H9 (cell line): ENCODE data around the gene SLC27A6. TPM values are rescaled to one million over a fixed set of nuclear protein-coding genes. Genes with fewer than 3 reads are reported as not detected.

ENCODE experiments used
- DNase-seq: peaks from one replicate; pipeline ENCODE4 v3.0.0-alpha.2; 2017
- H2AFZ ChIP-seq: one replicate; pipeline ENCODE4 v1.6.1; 2013; ENCODE audit warnings: mild to moderate bottlenecking, low read length, control low read depth, moderate library complexity
- H2AK5ac ChIP-seq: 2 replicates; pipeline ENCODE4 v1.6.1; 2013; ENCODE audit warnings: low read length, control low read depth, mixed read lengths; ENCODE audit not compliant: insufficient read length
- H2BK120ac ChIP-seq: one replicate; pipeline ENCODE4 v1.6.1; 2013; ENCODE audit warnings: low read depth, mild to moderate bottlenecking, low read length, control low read depth, inconsistent platforms; ENCODE audit not compliant: poor library complexity, severe bottlenecking
- H2BK12ac ChIP-seq: 2 replicates; pipeline ENCODE4 v1.6.1; 2013; ENCODE audit warnings: low read length, control low read depth, mixed read lengths, low read depth; ENCODE audit not compliant: insufficient read length
- H2BK15ac ChIP-seq: 2 replicates; pipeline ENCODE4 v1.6.1; 2013; ENCODE audit warnings: low read depth, low read length, control low read depth
- H2BK20ac ChIP-seq: one replicate; pipeline ENCODE4 v1.6.1; 2013; ENCODE audit warnings: low read depth, mild to moderate bottlenecking, low read length, control low read depth, inconsistent platforms; ENCODE audit not compliant: poor library complexity, severe bottlenecking
- H2BK5ac ChIP-seq: 2 replicates; pipeline ENCODE4 v1.6.1; 2013; ENCODE audit warnings: low read length, control low read depth, mixed read lengths; ENCODE audit not compliant: insufficient read length
- H3K14ac ChIP-seq: 2 replicates; pipeline ENCODE4 v1.6.1; 2013; ENCODE audit warnings: low read length, control low read depth; ENCODE audit not compliant: insufficient read depth
- H3K18ac ChIP-seq: 2 replicates; pipeline ENCODE4 v1.6.1; 2013; ENCODE audit warnings: low read depth, mild to moderate bottlenecking, mixed read lengths, low read length, control low read depth; ENCODE audit not compliant: insufficient read length
- H3K23ac ChIP-seq: 2 replicates; pipeline ENCODE4 v1.6.1; 2013; ENCODE audit warnings: low read length, control low read depth, mixed read lengths, low read depth; ENCODE audit not compliant: insufficient read length
- H3K23me2 ChIP-seq: 2 replicates; pipeline ENCODE4 v1.6.1; 2013; ENCODE audit warnings: low read depth, mild to moderate bottlenecking, mixed read lengths, low read length, control low read depth; ENCODE audit not compliant: insufficient read length, poor library complexity, severe bottlenecking
- H3K27ac ChIP-seq: 2 replicates; pipeline ENCODE4 v1.5.1; 2013; ENCODE audit warnings: low read length, control low read depth, mixed read lengths, low read depth; ENCODE audit not compliant: insufficient read length
- H3K27me3 ChIP-seq: 2 replicates; pipeline ENCODE4 v1.6.1; 2013; ENCODE audit warnings: low read length, control low read depth, inconsistent platforms; ENCODE audit not compliant: insufficient read depth
- H3K4ac ChIP-seq: 2 replicates; pipeline ENCODE4 v1.6.1; 2013; ENCODE audit warnings: low read depth, mild to moderate bottlenecking, control low read depth, inconsistent platforms, low read length, moderate library complexity
- H3K4me1 ChIP-seq: 2 replicates; pipeline ENCODE4 v1.6.1; 2013; ENCODE audit warnings: low read length, control low read depth, inconsistent platforms; ENCODE audit not compliant: insufficient read depth
- H3K4me2 ChIP-seq: 2 replicates; pipeline ENCODE4 v1.6.1; 2013; ENCODE audit warnings: low read length, control low read depth, mixed read lengths; ENCODE audit not compliant: insufficient read length, insufficient read depth
- H3K56ac ChIP-seq: 2 replicates; pipeline ENCODE4 v1.6.1; 2013; ENCODE audit warnings: low read depth, mild to moderate bottlenecking, mixed read lengths, low read length, control low read depth; ENCODE audit not compliant: insufficient read length
- H3K79me1 ChIP-seq: 2 replicates; pipeline ENCODE4 v1.6.1; 2013; ENCODE audit warnings: low read depth, mild to moderate bottlenecking, moderate library complexity, low read length, control low read depth, inconsistent platforms; ENCODE audit not compliant: insufficient read depth, poor library complexity, severe bottlenecking
- H3K79me2 ChIP-seq: 2 replicates; pipeline ENCODE4 v1.6.1; 2013; ENCODE audit warnings: low read length, control low read depth, inconsistent platforms; ENCODE audit not compliant: insufficient read depth
- H3K9ac ChIP-seq: 2 replicates; pipeline ENCODE4 v1.6.1; 2013; ENCODE audit warnings: low read length, control low read depth, mixed read lengths; ENCODE audit not compliant: insufficient read length; ENCODE audit errors: extremely low read depth
- H3K9me3 ChIP-seq: one replicate; pipeline ENCODE4 v1.6.1; 2013; ENCODE audit warnings: low read depth, low read length, inconsistent platforms; ENCODE audit not compliant: control insufficient read depth
- H3T11ph ChIP-seq: one replicate; pipeline ENCODE4 v1.6.1; 2013; ENCODE audit warnings: mild to moderate bottlenecking, low read length, control low read depth, inconsistent platforms
- H4K20me1 ChIP-seq: one replicate; pipeline ENCODE4 v1.6.1; 2013; ENCODE audit not compliant: control insufficient read depth, insufficient read length, insufficient read depth
- H4K5ac ChIP-seq: 2 replicates; pipeline ENCODE4 v1.6.1; 2013; ENCODE audit warnings: low read depth, mild to moderate bottlenecking, mixed read lengths, low read length, control low read depth; ENCODE audit not compliant: insufficient read length
- H4K8ac ChIP-seq: replicated peaks from 2 replicates; pipeline ENCODE4 v1.6.1; 2013; ENCODE audit warnings: low read length, control low read depth, mixed read lengths, low read depth; ENCODE audit not compliant: insufficient read length
- H4K91ac ChIP-seq: 2 replicates; pipeline ENCODE4 v1.6.1; 2013; ENCODE audit warnings: low read depth, mild to moderate bottlenecking, moderate library complexity, mixed read lengths, low read length, control low read depth; ENCODE audit not compliant: insufficient read length
- H3K27ac Mint-ChIP-seq, 3 experiments: 2 replicates in 2 of 3; 3 replicates in 1 of 3; pipeline ENCODE4 v1.8.0; 2020 to 2021; ENCODE audit warnings: mixed read lengths in 3 of 3, mild to moderate bottlenecking in 1 of 3, moderate library complexity in 1 of 3
- H3K27me3 Mint-ChIP-seq: 2 replicates; pipeline ENCODE4 v1.8.0; 2021; ENCODE audit warnings: low read depth, mild to moderate bottlenecking, moderate library complexity, mixed read lengths
- H3K36me3 Mint-ChIP-seq, 3 experiments: 2 replicates in 2 of 3; 3 replicates in 1 of 3; pipeline ENCODE4 v1.8.0; 2020 to 2021; ENCODE audit warnings: low read depth in 3 of 3, mixed read lengths in 3 of 3; ENCODE audit not compliant: insufficient read depth in 1 of 3
- H3K4me1 Mint-ChIP-seq, 2 experiments: 2 replicates each; pipeline ENCODE4 v1.8.0; 2020; ENCODE audit warnings: mixed read lengths in 2 of 2
- H3K4me3 Mint-ChIP-seq, 2 experiments: 2 replicates in 1 of 2; 3 replicates in 1 of 2; pipeline ENCODE4 v1.8.0; 2020 to 2021; ENCODE audit warnings: mild to moderate bottlenecking in 2 of 2, mixed read lengths in 2 of 2, moderate library complexity in 1 of 2
- H3K9me3 Mint-ChIP-seq, 2 experiments: 2 replicates in 1 of 2; 3 replicates in 1 of 2; pipeline ENCODE4 v1.8.0; 2020; ENCODE audit warnings: mild to moderate bottlenecking in 2 of 2, mixed read lengths in 2 of 2, moderate library complexity in 1 of 2
- CTCF ChIP-seq: fragments of 200-600 bp; sonication (generic); conservative IDR thresholded peaks from 3 replicates; pipeline ENCODE4 v1.8.0; 2021; ENCODE audit warnings: antibody characterized with exemption, mild to moderate bottlenecking
- WGBS: extraction: QIAGEN DNeasy Blood & Tissue Kit; methylation state at CpG from one replicate; pipeline ENCODE4 v1.1.7; 2013; ENCODE audit warnings: missing lambda C conversion rate, low lambda C conversion rate, mixed read lengths; ENCODE audit not compliant: insufficient read length; ENCODE audit errors: extremely low coverage; 5-methylcytosine and 5-hydroxymethylcytosine counted together
- total RNA-seq: library from RNA; stranded (reverse); gene quantifications from 2 replicates; pipeline ENCODE4 v1.2.1, GENCODE V29; 2021

SLC27A6 gene
- total RNA-seq, 1 experiment from 2014 or later, result 3.0 TPM

GRCh38 chr5:129077433-129078075, 112.3 kb downstream of the SLC27A6 start:
- Histone ChIP-seq H3K27ac (no peak overlapping the region), H3K18ac (no peak overlapping the region), H4K5ac (no peak overlapping the region), H3K4me1 (no peaks in the 10 kb centered on the region), H3K14ac (no peak overlapping the region), H3K9ac (no peak overlapping the region), H3K79me1 (no peaks in the 10 kb centered on the region), H3K4ac (no peak overlapping the region), H3K9me3 (no peaks in the 10 kb centered on the region), H4K20me1 (no peaks in the 10 kb centered on the region), H3T11ph (no peak overlapping the region), H2AK5ac (no peak overlapping the region), H3K27me3 (no peaks in the 10 kb centered on the region), H2BK20ac (no peak overlapping the region), H3K23me2 (no peaks in the 10 kb centered on the region), H2BK15ac (no peak overlapping the region), H4K91ac (no peak overlapping the region), H3K79me2 (no peaks in the 10 kb centered on the region), H3K56ac (no peak overlapping the region), H2AFZ (no peak overlapping the region), H3K4me2 (no peak overlapping the region), H2BK12ac (no peak overlapping the region), H2BK120ac (no peak overlapping the region), H4K8ac (no peak overlapping the region), H3K23ac (no peak overlapping the region), H2BK5ac (no peak overlapping the region)
- no CpG with 5 or more reads among the region's 3 CpGs for WGBS
- TF ChIP-seq CTCF, result no peak
- DNase-seq, result no peak
- H3K4me1 Mint-ChIP-seq, result no peaks in the 10 kb centered on the region
- H3K27me3 Mint-ChIP-seq, result no peaks in the 10 kb centered on the region
- H3K9me3 Mint-ChIP-seq, result no peaks in the 10 kb centered on the region
- no peaks in the 10 kb centered on the region for H3K36me3 Mint-ChIP-seq
- H3K27ac Mint-ChIP-seq, result no peak overlapping the region
- no peak overlapping the region for H3K4me3 Mint-ChIP-seq
